22Rv1 (cell line): ENCODE results near the gene PCDHGA9.

Experiments
- H3K27ac ChIP-seq: fragments of 450-650 bp; 2 replicates; pipeline ENCODE4 v1.5.1; 2017
- CTCF ChIP-seq: fragments of 450-650 bp; IDR thresholded peaks from 2 replicates; pipeline ENCODE4 v1.5.1; 2017; ENCODE audit warnings: mild to moderate bottlenecking
- ZFX ChIP-seq: fragments of 450-650 bp; IDR thresholded peaks from 2 replicates; pipeline ENCODE4 v1.6.1; 2017; ENCODE audit warnings: antibody characterized with exemption, borderline replicate concordance

PCDHGA9 gene

GRCh38 chr5:141360685-141361084 is 41.9 kb upstream of the PCDHGA9 start:
- no peak overlapping the region for H3K27ac ChIP-seq
- TF ChIP-seq CTCF: no peak

GRCh38 chr5:141362719-141363118 is 39.9 kb upstream of the PCDHGA9 start:
- no peak overlapping the region for H3K27ac ChIP-seq
- TF ChIP-seq CTCF (no peak), ZFX (no peak)

GRCh38 chr5:141363952-141364660 is 38.5 kb upstream of the PCDHGA9 start, which contains the start of gene PCDHGA5:
PCDHGA5 (plus strand) TSS chr5:141364162; CDS start chr5:141364331, 169 bp downstream.
- TF ChIP-seq CTCF: no peak

GRCh38 chr5:141366016-141366896 is 36.3 kb upstream of the PCDHGA9 start:
- TF ChIP-seq ZFX (no peak), CTCF (no peak)
- H3K27ac ChIP-seq: no peak overlapping the region

More at GRCh38 chr5:141363952-141364660, 38.5 kb upstream of the PCDHGA9 start, which contains the start of gene PCDHGA5:
- H3K27ac ChIP-seq: no peak within 1 kb of the TSS

GRCh38 chr5:141369994-141370848 is 32.4 kb upstream of the PCDHGA9 start, which contains the start of gene PCDHGB3:
PCDHGB3 (plus strand) TSS chr5:141370242; CDS start chr5:141370395, 153 bp downstream.
- H3K27ac ChIP-seq: no peak within 1 kb of the TSS
- TF ChIP-seq CTCF (peak; percentile 45), ZFX (no peak)

- no peak overlapping the region for H3K27ac ChIP-seq
- TF ChIP-seq ZFX (no peak), CTCF (no peak)
Observed at GRCh38 chr5:141371572-141372475, 30.8 kb upstream of the PCDHGA9 start.
